Cardiac muscle cell (in vitro differentiated cells and primary cell): ENCODE measurements around the gene NFATC2. TPM values are rescaled to one million over a fixed set of nuclear protein-coding genes. Genes with fewer than 3 reads are reported as not detected.
"Not testable (repeated sequence)": the region's sequence is repeated elsewhere in the genome, so short reads cannot be mapped to it uniquely, and the experiment has no call there.

Experiments
- DNase-seq, 2 donors: peaks; one replicate each; pipeline versions ENCODE4 v3.0.0 to v3.0.0-alpha.2; 2010 to 2017; ENCODE audit warnings: low read depth in 1 of 2, low spot score in 1 of 2
- H3K27ac ChIP-seq: fragments of 200-600 bp; sonication (generic); 2 replicates; pipeline ENCODE4 v1.5.1; 2016
- H3K27me3 ChIP-seq: fragments of 200-600 bp; sonication (generic); 2 replicates; pipeline ENCODE4 v1.6.0; 2016; ENCODE audit warnings: control low read depth
- H3K36me3 ChIP-seq: fragments of 200-600 bp; sonication (generic); 2 replicates; pipeline ENCODE4 v1.5.1; 2016; ENCODE audit warnings: control low read depth
- H3K4me1 ChIP-seq: fragments of 200-600 bp; sonication (generic); 2 replicates; pipeline ENCODE4 v1.8.1; 2017; ENCODE audit warnings: low read depth, mild to moderate bottlenecking, mixed run types
- H3K4me3 ChIP-seq: fragments of 200-600 bp; sonication (generic); 2 replicates; pipeline ENCODE4 v1.5.1; 2016; ENCODE audit warnings: mild to moderate bottlenecking
- H3K9me3 ChIP-seq: fragments of 200-600 bp; sonication (generic); 2 replicates; pipeline ENCODE4 v1.5.1; 2017; ENCODE audit warnings: low read depth, mild to moderate bottlenecking, control low read depth
- polyA plus RNA-seq: library from polyadenylated mRNA; unstranded; fragments of >200 nt; fragmentation: Nextera tagmentation; extraction: Ambion mirVana; gene quantifications from 2 replicates; pipeline ENCODE4 v1.2.1, GENCODE V29; 2016
- total RNA-seq: library from RNA; depleted of rRNA; stranded (reverse); fragments of >200 nt; gene quantifications from 2 replicates; pipeline ENCODE4 v1.2.3, GENCODE V29; 2016
- TF ChIP-seq, protein P1 (sequence below): IDR thresholded peaks from 2 replicates; pipeline ENCODE4 v1.5.1; 2012; ENCODE audit warnings: low read depth, mild to moderate bottlenecking, low read length

The NFATC2 gene
- total and polyA plus RNA-seq, 2 experiments from 2014 or later, result 5.8 to 17.0 TPM

DNA sequence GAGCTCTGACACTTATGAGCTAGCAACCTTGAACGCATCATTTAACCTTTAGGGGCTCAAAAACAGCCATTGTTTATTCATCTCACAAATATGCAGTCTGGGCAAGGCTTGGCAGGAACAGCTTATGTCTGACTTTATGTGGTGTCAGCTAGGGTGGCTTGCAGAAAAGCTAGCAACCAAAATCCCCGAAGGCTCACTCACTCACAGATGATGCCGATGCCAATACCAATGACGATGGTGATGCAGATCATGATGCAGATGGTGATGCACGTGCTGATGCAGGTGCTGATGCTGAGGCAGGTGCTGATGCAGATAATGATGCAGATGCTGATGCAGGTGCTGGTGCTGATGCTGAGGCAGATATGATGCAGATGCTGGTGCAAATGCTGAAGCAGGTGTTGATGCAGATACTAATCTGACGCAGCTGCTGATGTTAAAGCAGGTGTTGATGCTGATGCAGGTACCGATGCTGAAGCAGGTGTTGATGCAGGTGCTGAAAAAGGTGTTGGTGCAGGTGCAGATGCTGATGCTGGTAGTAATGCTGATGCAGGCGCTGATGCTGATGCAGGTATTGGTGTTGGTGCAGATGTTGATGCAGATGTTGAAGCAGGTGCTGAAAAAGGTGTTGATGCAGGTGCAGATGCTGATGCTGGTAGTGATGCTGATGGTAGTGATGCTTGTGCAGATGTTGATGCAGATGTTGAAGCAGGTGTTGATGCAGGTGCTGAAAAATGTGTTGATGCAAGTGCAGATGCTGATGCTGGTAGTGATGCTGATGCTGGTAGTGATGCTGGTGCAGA is 195.6 kb downstream of the NFATC2 start:
- TF ChIP-seq, protein P1, sequence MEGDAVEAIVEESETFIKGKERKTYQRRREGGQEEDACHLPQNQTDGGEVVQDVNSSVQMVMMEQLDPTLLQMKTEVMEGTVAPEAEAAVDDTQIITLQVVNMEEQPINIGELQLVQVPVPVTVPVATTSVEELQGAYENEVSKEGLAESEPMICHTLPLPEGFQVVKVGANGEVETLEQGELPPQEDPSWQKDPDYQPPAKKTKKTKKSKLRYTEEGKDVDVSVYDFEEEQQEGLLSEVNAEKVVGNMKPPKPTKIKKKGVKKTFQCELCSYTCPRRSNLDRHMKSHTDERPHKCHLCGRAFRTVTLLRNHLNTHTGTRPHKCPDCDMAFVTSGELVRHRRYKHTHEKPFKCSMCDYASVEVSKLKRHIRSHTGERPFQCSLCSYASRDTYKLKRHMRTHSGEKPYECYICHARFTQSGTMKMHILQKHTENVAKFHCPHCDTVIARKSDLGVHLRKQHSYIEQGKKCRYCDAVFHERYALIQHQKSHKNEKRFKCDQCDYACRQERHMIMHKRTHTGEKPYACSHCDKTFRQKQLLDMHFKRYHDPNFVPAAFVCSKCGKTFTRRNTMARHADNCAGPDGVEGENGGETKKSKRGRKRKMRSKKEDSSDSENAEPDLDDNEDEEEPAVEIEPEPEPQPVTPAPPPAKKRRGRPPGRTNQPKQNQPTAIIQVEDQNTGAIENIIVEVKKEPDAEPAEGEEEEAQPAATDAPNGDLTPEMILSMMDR, result no peak
- H3K9me3 ChIP-seq, result no peaks in the 10 kb centered on the region

DNA sequence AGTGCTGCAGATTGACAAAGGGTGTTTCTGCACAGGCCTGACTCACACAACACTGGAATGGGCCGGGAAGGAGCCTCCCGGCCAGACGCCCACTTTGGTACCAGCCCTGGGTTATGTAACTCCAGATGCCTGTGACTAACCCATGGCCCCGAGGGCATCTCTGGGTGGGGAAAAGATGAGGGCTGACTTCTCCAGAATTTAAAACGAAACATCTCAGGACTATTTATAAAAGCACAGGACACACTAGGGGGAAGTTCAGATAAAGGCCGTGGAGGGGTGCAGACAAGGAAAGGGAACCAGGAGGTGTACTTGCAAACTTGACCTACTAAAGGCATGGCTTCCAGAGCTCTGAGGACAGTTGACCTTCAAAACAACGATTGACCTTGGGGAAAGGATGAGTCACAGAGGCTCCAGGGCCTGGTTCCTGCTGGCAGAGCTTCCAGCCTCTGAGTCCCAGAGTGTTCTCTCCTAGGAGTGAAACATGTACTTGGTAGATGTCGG is 196.9 kb downstream of the NFATC2 start:
- TF ChIP-seq, protein P1, result no peak
- Histone ChIP-seq H3K27me3 (no peaks in the 10 kb centered on the region), H3K4me1 (no peaks in the 10 kb centered on the region), H3K9me3 (no peaks in the 10 kb centered on the region), H3K4me3 (no peak overlapping the region), H3K27ac (no peak overlapping the region), H3K36me3 (no peaks in the 10 kb centered on the region)
- peak in 1 of 2 donors; percentile 46 for DNase-seq

More for the DNA sequence above, 195.6 kb downstream of the NFATC2 start:
- Histone ChIP-seq H3K36me3 (no peaks in the 10 kb centered on the region), H3K4me3 (no peak overlapping the region), H3K4me1 (no peaks in the 10 kb centered on the region), H3K27ac (no peak overlapping the region), H3K27me3 (no peaks in the 10 kb centered on the region)
- no peak for DNase-seq

GRCh38 chr20:51343802-51344201 is 198.7 kb downstream of the NFATC2 start:
- not testable (repeated sequence) for H3K27ac ChIP-seq, H3K27me3 ChIP-seq, H3K4me3 ChIP-seq, H3K36me3 ChIP-seq, H3K4me1 ChIP-seq, H3K9me3 ChIP-seq, DNase-seq

DNA sequence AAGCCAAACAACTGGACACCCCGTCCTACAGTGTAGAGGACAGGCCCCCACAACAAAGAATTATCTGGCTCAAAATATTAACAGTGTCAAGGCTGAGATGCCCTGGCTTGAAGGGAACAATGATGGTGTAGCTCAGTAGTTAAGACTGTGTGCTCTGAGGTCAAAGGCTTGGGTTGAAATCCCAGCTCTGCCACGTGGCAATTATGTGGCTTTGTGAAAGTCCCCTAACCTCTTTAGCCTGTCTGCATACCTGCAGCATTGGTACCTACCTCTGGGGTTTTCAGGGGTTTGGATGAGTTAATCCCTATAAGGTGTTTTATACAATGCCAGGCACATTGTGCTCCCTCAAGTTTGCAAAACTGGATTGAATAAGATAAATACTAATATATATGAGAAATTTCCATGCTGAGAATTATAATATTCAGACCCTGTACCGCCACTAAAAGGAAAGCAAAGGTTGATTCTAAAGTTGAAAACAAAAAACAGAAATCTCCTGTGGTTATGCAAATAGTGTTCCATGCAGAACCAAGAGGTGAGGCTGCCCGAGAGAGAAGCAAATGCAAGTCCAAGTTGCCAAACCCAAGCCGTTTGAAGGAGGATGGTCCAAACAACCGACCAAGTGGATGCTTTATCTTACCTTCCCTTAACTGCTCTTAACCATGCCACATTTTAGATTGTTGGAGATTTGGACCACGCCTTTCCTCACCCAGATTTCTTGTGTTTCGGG is 199.8 kb downstream of the NFATC2 start:
- Histone ChIP-seq H3K4me1 (no peaks in the 10 kb centered on the region), H3K4me3 (no peak overlapping the region), H3K36me3 (no peaks in the 10 kb centered on the region), H3K27me3 (no peaks in the 10 kb centered on the region), H3K27ac (no peak overlapping the region), H3K9me3 (no peaks in the 10 kb centered on the region)
- TF ChIP-seq, protein P1, result no peak
- DNase-seq, result no peak

- DNase-seq, result peak in 1 of 2 donors; percentile 72
- H3K27ac ChIP-seq, result no peak overlapping the region
- no peaks in the 10 kb centered on the region for H3K4me1 ChIP-seq
These were observed 200.9 kb downstream of the NFATC2 start for GRCh38 chr20:51341581-51341980.

More at GRCh38 chr20:51341581-51341980, 200.9 kb downstream of the NFATC2 start:
- TF ChIP-seq, protein P1, result no peak
- Histone ChIP-seq H3K27me3 (no peaks in the 10 kb centered on the region), H3K36me3 (no peaks in the 10 kb centered on the region), H3K9me3 (no peaks in the 10 kb centered on the region), H3K4me3 (no peak overlapping the region)
